NT2/D1 (cell line): ENCODE results near the gene ALDH2.

Experiments used
- DNase-seq: peaks from one replicate; pipeline ENCODE4 v3.0.0-alpha.2; 2011; ENCODE audit warnings: low read depth, low spot score
- H3K27me3 ChIP-seq: 2 replicates; pipeline ENCODE4 v1.6.0; 2011; ENCODE audit warnings: mild to moderate bottlenecking; ENCODE audit not compliant: insufficient read length, insufficient read depth
- H3K36me3 ChIP-seq: 2 replicates; pipeline ENCODE4 v1.6.1; 2011; ENCODE audit warnings: mild to moderate bottlenecking, low read length, mixed read lengths; ENCODE audit not compliant: insufficient read depth, insufficient read length
- H3K4me1 ChIP-seq: 2 replicates; pipeline ENCODE4 v1.5.1; 2011; ENCODE audit not compliant: insufficient read depth, insufficient read length
- H3K4me3 ChIP-seq: 2 replicates; pipeline ENCODE4 v1.5.1; 2011; ENCODE audit warnings: low read depth; ENCODE audit not compliant: insufficient read length
- H3K9ac ChIP-seq: 2 replicates; pipeline ENCODE4 v1.6.0; 2011; ENCODE audit warnings: low read depth; ENCODE audit not compliant: insufficient read length
- H3K9me3 ChIP-seq: 2 replicates; pipeline ENCODE4 v1.5.1; 2011; ENCODE audit warnings: mild to moderate bottlenecking, low read length; ENCODE audit not compliant: insufficient read depth
- SUZ12 ChIP-seq: IDR thresholded peaks from 2 replicates; pipeline ENCODE4 v1.6.1; 2011; ENCODE audit not compliant: insufficient read length, insufficient read depth; ENCODE audit errors: extremely low read depth
- YY1 ChIP-seq: IDR thresholded peaks from 2 replicates; pipeline ENCODE4 v1.6.1; 2011; ENCODE audit not compliant: insufficient read length, insufficient read depth
- ZNF274 ChIP-seq: IDR thresholded peaks from 2 replicates; pipeline ENCODE4 v1.6.1; 2011; ENCODE audit warnings: mild to moderate bottlenecking, low read depth, low read length

ALDH2 gene

GRCh38 chr12:111792155-111792855 lies 25.6 kb downstream of the ALDH2 start:
- no peaks in the 10 kb centered on the region for H3K27me3 ChIP-seq
- no peaks in the 10 kb centered on the region for H3K4me1 ChIP-seq
- TF ChIP-seq YY1 (no peak), SUZ12 (no peak)
- no peaks in the 10 kb centered on the region for H3K9me3 ChIP-seq
- H3K4me3 ChIP-seq = no peak overlapping the region
- H3K9ac ChIP-seq = no peak overlapping the region
- peaks cover 74% of the 10 kb centered on the region for H3K36me3 ChIP-seq
- DNase-seq = no peak

DNA sequence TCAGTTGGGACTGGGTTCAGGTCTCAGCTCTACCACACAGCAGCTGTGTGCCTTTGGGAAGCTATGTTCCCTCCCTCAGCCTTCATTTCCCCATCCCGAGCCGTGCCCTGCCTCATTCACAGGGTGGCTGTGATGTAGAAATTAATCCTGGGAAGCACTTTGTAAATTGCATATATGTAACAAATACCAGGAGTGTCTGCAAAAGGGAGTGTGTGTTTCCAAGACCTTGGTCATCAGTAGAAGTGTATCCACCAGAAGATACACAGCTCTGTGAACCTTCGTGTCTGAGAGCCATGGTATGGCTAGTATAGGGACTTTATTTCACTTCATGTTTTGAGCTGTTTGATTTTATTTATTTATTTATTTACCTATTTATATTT lies 26.1 kb downstream of the ALDH2 start:
- no peak overlapping the region for H3K4me3 ChIP-seq
- H3K36me3 ChIP-seq = peaks cover 76% of the 10 kb centered on the region
- no peaks in the 10 kb centered on the region for H3K4me1 ChIP-seq
- no peak for DNase-seq
- no peak overlapping the region for H3K9ac ChIP-seq
- TF ChIP-seq YY1 (no peak), ZNF274 (no peak), SUZ12 (no peak)
- no peaks in the 10 kb centered on the region for H3K9me3 ChIP-seq
- no peaks in the 10 kb centered on the region for H3K27me3 ChIP-seq

- Histone ChIP-seq H3K27me3 (no peaks in the 10 kb centered on the region), H3K9me3 (no peaks in the 10 kb centered on the region), H3K4me3 (no peak overlapping the region), H3K4me1 (no peaks in the 10 kb centered on the region), H3K36me3 (peaks cover 66% of the 10 kb centered on the region), H3K9ac (no peak overlapping the region)
- TF ChIP-seq ZNF274 (no peak), YY1 (no peak), SUZ12 (no peak)
- DNase-seq = no peak
These were observed 31.4 kb downstream of the ALDH2 start for GRCh38 chr12:111798182-111798581.

- Histone ChIP-seq H3K9ac (no peak overlapping the region), H3K36me3 (peaks cover 68% of the 10 kb centered on the region), H3K27me3 (no peaks in the 10 kb centered on the region), H3K9me3 (no peaks in the 10 kb centered on the region), H3K4me1 (no peaks in the 10 kb centered on the region), H3K4me3 (no peak overlapping the region)
- DNase-seq = no peak
- TF ChIP-seq SUZ12 = no peak
- no peak for TF ChIP-seq YY1
- no peak for TF ChIP-seq ZNF274
These were observed 33.0 kb downstream of the ALDH2 start for GRCh38 chr12:111799758-111800157.

GRCh38 chr12:111803038-111803626 lies 36.4 kb downstream of the ALDH2 start:
- Histone ChIP-seq H3K9me3 (no peaks in the 10 kb centered on the region), H3K27me3 (no peaks in the 10 kb centered on the region), H3K36me3 (peaks cover 68% of the 10 kb centered on the region), H3K4me1 (no peaks in the 10 kb centered on the region), H3K4me3 (no peak overlapping the region), H3K9ac (no peak overlapping the region)
- no peak for DNase-seq
- no peak for TF ChIP-seq SUZ12
- no peak for TF ChIP-seq ZNF274
- TF ChIP-seq YY1 = no peak

- Histone ChIP-seq H3K36me3 (peaks cover 67% of the 10 kb centered on the region), H3K4me3 (no peak overlapping the region), H3K9me3 (no peaks in the 10 kb centered on the region), H3K27me3 (no peaks in the 10 kb centered on the region), H3K9ac (no peak overlapping the region), H3K4me1 (no peaks in the 10 kb centered on the region)
- TF ChIP-seq SUZ12 = no peak
- no peak for TF ChIP-seq ZNF274
- no peak for TF ChIP-seq YY1
- no peak for DNase-seq
These were observed 37.1 kb downstream of the ALDH2 start for GRCh38 chr12:111803851-111804250.

DNA sequence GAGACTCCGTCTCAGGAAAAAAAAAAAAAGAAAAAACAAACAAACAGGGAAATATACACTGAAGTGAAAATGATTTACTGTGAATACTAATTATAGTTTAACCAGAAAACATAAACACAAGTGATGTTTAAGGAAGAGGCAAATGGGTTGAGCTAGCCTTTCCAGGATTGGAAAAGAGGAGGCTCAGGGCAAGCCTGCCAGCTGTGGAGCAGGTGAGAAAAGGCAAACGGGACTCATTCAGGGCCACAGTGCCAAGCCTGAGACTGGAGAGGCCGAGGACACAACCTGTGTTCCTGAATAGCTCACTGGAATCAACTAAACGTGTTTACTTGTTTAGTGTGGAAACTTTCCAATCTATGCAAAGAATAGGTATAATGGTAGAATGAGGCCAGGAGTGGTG lies 39.6 kb downstream of the ALDH2 start:
- Histone ChIP-seq H3K27me3 (no peaks in the 10 kb centered on the region), H3K4me3 (no peak overlapping the region), H3K9me3 (no peaks in the 10 kb centered on the region), H3K36me3 (peaks cover 66% of the 10 kb centered on the region), H3K4me1 (no peaks in the 10 kb centered on the region), H3K9ac (no peak overlapping the region)
- TF ChIP-seq SUZ12 (no peak), YY1 (no peak), ZNF274 (no peak)
- no peak for DNase-seq
